Germinal center (tissue), 1 donor: ENCODE data around the gene TSPOAP1.

Source experiments
- DNase-seq: peaks from one replicate; pipeline ENCODE4 v3.0.0; 2012; ENCODE audit warnings: mixed read lengths, low spot score

The TSPOAP1 gene

DNA sequence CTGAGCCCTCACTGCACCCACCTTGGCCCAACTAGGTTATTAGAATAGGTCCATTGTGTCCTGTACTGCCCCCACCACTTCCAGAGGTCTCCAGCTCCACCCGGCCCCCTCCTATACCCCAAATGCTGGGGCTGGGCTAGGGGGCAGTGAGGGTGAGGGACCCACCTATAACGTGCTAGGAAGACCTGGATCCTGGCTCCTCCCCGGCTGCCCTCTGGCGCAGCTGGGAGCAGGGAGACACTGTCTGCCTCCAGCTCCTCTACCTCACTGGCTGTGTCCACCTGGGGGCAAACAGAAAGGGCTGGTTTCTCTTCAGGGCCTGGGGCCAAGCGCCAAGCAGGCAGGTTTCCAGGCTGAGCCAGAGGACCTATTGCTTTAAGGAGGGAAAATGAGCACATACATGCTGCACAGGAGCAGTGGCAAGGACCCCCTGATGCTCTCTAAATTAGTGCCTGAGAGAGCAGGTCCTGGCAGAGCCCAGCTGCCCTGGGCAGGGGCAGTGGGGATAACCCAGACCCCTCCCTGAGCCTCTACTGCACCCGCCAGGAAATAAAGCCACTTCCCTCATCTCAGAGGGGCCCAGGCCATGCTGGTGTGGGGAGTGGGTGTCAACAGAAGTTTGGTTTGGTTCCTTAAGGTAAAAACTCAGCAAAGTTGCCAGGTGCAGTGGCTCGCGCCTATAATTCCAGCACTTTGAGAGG is 12.2 kb downstream of the TSPOAP1 start:
- DNase-seq, result no peak

DNA sequence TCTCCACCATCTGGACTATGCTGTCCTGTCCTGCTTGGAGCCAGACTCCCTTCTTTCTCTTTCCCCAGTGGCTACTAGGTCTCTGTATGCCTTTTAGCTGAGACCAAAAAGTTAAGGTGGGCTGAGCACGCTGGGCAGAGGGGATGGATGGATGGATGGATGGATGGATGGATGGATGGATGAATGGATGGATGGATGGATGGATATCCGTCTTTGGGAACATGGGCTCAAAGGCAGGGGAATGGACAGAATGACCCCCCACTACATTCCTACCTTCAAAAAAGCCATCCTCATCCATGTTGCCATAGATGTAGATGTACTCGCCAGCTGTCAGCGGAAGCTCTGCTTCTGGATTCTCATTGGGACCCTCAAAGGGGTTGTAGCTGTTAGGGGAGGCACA is 12.8 kb downstream of the TSPOAP1 start:
- DNase-seq, result no peak

DNA sequence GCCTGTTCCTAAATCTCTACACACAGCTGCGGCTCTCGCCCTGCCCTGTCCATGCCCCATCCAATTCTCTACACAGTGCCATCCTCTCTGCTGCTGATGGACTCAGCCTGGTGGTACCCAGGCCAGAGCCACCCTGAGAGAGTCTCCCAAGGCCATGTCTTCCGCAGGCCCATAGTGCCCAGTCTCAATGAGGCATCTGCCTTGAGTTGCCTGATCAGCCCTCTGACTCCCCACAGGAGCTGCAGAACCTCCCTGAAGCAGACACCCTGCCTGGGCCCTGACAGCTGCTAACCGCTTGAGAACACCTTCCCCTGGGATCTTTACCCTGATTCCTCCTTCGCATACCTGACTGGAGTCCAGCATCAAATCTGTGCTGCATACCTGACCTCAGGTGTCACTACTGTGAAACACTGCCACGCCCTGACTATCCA is 13.3 kb downstream of the TSPOAP1 start:
- no peak for DNase-seq

DNA sequence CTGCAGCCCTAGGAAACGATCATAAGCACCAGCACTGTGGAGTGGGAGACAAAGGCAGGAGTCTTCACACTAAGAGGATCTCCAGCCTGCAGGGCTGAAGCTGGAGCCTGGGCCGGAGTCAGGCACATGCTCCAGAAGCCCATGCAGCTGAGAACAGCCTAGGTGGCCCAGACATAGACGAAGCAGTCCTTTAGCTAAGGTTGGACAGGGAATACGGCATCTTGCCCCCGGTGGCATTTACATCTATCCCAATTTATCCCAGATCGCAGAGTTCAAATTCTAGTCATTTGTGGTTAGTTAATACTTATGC is 13.9 kb downstream of the TSPOAP1 start:
- DNase-seq, result no peak

DNA sequence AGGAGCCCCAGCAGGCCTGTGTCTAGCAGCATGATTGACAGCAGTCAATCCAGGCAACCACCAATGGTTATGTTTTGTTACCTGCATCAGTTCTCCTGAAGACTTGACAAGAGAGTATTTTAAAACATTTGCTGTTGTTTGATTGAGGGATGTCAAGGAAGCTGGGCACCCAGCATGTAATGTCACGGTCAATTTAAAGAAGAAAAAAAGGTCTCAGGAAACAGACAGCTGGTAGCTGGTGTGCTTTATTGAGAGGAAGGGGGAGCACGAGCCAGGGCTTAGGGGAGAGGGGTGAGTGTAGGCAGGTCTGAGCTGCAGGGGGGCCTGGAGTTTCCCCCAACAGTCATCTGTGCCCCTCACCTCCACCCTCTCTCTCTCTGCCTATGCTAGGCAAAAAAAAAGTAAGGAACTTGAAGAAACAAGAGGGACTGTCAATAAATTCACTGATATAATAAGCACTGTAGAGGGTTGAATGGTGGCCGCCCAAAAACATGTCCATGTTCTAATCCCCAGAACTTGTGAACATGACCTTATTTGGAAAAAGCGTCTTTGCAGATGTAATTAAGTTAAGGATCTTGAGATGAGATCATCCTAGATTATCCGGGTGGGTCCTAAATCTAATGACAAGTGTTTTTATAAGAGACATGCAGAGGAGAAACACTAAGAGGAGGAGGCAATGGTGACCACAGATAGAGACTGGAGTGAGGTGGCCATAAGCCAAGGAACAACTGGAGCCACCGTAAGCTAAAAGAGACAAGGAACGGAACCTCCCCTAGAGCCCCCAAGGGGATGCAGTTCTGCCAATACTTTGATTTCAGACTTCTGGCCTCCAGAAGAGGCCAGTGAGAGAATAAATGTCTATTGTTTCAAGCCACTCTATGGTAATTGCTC is 14.5 kb downstream of the TSPOAP1 start:
- DNase-seq, result no peak

DNA sequence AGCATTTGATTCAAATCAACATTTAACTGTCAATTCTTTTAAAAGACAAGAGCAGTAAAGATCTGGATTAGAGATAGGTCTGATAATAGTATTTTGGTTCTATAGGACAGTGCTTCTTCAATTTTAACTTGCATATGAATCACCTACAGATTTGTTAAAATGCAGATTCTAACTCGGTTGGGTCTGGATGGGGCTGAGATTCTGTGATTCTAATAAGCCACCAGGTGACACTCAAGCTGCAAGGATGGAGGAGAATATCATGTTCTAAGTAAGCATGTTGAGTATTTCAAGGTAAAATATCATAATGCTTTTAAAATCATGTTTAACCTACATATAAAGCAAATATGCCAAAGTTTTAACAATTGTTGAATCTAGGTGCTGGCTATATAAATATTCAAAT is 15.8 kb downstream of the TSPOAP1 start:
- no peak for DNase-seq

DNA sequence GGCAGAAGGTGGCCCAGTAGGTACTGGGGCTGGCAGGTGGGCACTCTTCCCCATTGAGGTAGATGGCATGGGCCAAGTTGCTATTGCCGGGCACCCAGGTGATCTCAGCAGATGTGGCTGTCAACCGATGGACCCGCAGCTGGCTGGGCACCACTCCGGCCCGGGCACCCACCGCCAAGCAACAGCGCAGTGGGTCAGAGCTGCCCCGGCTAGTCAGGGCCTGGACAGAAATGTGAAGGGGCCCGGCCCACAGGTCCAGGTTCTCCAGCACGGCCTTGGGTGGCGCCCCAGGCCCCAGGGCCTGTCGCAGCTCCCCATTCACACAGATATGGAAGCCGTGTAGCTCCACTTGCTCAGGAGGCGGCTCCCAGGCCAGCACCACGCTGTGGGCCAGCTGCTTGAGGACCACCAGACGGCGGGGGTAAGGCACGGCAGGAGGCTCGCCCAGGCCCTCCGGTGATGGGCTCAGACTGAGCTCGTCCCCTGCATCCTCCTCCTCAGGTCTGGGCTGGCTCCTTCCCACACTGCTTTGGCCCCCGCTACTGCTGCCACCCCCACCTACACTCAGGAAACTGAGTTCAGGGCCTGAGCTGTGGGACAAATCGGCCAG is 16.5 kb downstream of the TSPOAP1 start:
- no peak for DNase-seq

DNA sequence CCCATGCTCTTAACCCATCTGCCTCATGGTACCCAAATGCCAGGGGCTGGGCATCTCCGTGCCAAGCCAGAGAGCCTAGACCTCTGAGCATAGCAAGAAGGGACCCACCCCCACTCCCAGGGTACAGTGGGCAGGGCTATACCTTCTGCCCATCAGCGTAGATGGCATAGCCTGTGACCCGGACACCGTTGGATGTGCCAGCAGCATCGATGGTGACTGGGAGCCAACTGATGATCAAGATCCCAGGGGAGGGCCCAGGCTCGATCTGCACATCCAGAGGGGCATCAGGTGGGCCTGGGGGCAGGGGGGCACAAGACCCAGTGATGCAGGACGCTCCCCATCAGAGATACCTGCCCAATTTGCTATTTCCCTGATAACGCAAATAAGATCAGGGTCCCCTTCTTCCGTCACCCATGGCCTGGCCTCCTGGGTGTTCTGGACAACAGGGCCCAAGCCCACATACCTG is 17.1 kb downstream of the TSPOAP1 start:
- DNase-seq, result no peak

DNA sequence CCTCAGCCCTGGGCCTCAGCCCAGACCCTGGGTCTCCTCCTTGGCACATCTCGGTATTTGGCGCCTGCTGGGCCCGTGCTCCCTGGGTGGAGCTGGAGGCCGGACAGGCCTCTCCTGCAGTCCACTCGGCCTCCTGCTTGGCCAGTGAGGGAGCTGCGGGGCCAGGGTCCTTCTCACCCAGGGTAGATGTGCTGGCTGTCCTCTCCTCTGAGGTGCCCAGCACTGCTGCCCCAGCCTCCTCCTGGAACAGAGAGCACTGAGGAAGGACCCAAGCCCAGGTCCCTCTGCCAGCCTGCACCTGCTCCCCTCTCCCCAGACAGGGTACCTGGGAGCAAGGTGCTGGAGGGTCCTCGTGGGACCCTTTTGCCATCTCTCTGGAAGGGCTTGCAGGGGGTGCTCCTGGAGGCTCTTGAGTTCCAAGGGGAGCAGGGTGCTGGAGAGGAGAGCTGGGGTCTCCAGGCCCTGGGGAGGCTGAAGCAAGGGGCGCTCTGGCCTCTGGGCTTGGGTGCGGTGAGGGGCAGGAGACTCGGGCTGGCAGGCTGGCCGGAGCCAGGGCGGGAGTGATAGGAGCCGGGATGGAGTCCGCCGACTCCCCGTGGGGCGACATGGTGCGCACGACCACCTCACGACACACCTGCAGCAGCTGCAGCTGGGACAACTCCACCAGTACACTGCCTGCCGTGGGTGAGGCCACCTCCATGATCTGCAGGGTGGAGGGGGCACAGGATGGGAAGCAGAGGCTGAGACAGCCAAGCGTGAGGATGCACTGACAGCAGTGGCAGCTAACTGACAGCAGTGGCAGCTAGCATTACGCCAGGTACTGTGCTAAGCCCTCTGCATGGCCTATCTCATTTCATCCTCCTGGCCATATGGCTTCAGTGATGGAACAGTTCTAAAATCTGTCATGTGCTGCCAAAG is 17.8 kb downstream of the TSPOAP1 start:
- DNase-seq, result no peak

DNA sequence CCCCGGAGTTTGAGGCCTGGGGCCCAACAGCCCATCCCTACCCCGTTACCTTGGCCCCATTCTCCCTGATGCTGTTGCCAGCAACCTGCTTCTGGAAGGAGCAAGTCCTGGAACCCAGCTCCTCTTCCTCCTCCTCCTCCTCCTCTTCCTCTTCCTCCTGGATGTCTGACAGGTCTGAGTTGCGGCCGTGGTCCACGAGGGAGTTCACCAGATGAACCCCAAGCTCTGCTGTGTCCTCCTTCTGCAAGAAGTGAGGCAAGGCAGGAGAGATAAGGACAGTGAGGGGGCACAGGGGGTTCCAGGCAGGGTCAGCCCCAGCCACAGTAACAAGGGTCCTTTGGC is 18.7 kb downstream of the TSPOAP1 start:
- DNase-seq, result no peak

DNA sequence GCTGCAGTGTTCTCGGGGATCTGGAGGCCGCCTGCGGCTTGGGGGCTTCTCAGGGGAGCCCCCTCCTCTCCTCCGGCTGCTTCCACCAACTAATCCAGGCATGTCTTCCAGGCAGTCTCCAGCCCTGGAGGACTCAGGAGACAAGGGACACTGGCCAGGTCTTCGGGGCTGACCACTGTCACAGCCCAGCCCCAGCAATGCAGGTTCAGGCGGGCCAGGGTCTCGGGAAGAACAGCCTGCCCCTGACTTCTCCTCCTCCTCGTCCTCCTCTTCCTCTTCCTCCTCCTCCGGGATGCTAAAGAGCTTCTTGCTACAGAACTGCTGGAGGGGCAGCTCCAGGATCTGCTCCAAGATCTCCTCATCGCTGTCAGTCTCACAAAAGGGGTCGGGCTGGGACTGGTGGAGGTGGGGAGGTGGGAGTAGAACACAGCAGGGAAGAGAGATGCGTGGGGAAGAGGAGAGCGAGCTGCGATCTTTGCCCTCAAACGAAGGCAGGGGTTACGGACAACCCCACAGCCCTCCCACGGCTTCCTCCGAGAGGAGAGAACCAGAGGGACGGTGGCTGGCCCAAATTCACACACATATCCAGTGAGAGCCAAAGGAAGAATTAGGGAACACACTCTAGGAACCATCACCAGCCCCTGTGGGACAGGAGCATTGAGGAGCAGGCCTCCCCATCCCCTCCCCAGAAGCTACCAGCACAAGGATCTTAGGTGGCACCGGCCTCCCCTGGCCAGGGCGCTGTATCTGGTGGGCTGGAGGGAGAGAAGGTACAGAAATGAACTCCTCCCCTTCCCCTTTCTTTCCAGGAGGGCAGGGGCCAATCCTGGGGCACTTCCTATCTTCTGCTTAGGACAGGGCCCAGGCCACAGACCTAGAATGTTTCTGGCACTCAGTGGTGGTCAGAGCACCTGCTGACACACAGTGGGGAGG is 19.3 kb downstream of the TSPOAP1 start:
- no peak for DNase-seq

DNA sequence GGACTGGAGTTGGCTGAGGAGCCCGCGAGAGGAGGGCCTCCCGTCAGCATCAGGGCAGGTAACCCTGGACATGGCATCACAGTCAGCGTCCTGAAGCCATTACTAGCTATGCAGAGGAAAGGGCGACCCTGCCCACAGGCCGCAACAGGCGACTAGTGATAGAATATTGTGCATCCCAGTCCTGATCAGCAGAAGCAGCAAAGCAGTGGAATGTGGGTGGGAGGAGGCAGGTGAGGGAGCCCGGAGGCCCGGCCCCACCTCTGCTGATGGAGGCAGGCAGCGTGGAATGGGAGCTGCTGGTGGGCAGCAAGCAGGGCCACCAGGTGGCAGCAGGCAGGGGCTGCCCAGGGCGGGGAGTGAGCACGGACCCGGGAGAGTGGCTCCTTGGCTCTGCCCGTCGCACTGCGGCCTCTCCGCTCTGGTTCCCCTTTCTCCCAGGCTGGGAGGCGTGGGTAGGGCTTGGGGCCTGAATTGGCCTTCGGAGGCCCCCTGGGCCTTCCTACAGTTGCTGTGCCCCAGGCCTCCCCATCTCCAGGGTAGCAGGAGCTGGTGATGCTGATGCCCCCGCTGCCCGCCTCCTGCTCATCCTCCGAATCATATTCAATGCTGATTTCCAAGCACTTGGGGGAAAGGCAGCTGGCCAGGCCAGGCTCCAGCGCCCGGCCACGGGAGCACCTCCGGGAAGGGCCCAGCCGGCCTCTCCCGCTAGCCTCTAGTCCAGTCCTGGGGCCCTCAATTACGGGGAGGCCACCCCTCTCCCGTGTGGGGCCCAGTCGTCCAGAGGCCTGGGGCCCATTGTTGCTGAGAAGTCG is 20.2 kb downstream of the TSPOAP1 start:
- DNase-seq, result no peak

DNA sequence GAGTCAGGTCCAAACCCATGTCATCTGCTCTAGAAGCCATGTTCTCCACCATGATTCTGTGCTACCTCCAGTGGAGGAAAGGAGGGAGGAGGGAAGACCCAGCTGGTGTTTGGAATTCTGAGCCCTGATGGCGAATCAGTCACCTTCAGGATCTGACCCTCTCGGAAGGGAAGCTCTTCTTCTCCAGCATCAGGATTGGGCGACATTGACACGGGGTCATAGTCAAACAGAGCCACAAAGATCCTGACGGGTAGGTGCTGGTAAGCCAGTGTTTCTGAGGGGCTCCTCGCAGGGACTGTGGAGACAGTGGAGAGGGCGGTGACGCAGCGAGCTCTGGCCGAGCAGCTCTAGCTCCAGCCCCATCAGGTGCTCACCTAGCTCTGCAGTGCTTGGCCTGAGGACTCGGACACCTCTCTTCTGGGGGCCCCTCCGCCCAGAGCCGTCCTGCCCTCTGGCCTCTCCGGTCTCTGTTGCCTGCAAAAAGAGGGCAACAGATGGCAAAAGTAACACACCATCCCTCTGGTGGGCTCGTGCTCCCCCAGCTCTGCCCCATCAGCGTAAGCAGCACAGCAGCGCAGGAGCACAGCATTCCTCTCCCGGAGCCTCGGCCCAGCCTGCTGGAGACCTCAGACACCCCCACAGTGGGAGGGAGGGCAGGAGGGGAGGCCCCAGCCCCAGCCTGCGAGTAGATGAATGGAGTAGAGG is 21.0 kb downstream of the TSPOAP1 start:
- no peak for DNase-seq

DNA sequence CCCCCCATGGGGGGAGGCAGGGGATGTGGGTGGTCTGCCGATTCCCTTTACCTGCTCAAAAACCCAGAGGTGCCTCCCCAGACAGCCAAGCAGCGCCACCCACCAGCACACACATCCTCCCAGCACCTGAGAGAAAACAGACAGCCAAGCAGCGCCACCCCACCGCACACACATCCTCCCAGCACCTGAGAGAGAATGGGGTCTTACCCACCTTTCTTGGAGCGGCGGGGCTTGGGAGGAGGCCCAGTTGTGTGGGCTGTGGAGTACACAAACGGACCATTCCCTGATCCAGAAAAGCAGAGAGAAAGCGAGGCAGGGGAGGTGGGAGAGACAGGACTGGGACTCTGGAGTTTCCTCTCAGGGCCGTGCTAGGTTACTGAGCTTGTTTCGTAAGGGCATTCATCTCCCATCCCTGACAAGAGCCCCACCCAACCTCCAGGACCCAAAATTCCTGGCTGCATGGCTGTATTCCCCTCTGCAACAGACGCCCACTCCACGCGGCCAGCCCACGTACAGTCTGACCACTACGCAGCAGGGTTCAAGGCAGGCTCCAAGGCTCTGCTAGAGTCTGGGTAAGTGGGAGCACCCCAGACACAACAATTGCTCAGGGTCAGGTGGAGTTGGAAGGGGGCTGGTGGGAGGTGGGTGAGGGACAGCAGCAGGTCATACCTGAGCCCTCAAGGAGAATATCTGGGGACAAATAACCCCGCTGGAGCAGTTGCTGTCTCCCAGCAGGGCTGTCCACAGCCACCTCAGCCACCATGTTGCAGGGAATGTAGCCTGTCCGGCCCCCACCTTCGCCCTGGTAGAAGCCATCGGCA is 22.3 kb downstream of the TSPOAP1 start:
- no peak for DNase-seq

DNA sequence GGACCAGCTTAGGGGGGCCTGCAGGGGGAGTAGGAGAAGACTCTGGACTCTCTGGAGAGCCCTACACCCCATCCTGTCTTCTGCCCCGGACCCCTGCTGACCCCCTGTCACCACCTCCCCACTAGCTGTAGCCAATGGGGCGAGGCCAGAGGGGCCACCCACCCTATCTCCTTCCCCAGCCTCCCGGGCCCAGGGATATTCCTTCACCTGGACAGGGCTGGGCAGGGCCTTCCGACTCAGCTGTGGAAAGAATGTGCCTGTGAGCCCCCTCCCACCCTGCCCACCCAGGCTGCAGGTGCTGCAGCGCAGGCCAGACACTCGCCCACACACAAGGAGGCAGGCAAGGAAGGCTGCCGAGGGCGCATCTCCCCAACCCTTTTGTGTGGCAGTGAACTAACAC is 23.0 kb downstream of the TSPOAP1 start:
- no peak for DNase-seq

DNA sequence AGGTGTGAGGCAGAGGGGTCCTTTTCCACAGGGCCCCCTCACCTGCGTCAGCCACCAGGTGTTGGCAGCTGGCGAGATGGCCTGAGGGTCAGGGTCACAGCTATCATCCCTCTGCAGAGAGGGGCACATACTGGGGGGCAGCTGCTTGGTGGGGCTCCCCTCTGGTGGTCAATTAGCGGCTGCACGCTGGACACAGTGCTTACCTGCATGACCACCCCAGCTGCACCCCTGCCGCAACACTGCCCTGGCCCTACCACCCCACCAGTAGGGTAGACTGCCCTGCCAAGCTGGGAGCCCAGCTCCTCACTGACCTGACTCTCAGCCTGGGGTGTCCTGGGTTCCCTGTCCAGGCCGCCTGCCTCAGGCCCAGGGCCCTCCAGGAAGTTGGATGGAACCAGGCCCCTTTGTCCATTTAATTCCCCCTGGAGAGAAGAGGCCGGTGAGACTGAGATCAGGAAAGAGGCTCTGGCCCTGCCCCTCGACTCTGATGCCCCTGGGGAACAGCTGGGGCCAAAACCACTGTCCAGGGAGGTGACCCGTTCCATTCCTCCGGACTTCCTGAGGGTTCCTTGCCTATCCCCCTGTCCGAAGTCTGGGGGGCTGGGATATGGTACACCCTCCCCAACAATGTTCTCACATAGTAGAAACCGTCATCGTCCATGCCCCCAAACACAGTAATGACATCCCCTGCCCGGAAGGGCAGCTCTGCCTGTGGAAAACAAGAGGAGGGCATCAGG is 23.7 kb downstream of the TSPOAP1 start:
- no peak for DNase-seq

DNA sequence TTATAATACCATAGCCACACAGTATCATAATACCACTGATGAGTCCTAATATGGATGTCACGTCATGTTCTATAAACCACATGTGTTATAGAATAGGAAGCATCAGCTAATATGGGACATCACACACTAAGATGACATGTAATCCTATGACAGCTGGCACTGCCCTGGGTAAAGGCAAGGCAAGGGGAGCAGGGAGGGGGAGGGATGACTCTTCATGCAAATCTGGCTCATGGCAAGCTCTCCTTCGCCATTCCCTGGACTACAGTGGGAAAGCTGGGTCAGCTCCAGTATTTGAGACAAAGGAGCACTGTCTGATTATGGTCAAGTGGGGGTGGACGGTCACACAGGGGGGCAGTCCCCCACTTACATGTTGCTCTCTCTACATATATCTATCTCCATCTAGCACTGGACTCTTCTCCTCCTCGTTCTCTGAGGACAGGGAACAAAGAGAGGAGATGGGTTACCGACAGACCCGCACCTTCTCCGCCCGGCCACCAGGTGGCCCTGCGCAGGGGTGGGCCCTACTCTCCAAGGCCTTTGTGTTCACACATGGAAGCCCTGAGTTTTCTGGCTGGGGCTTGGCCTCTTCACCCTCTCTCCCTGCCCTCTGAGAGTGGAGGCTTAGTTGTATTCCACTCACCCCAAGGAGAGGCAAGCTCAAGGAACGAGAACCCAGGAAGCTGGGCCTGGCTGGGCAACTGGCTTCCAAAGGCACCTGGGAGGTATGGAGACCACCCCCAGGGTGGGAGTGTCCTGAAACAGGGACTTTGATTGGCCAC is 24.4 kb downstream of the TSPOAP1 start:
- DNase-seq, result peak; percentile 87
